Bronchial epithelial cell (primary cell): ENCODE measurements around the gene CSRP3. TPM values are rescaled to one million over a fixed set of nuclear protein-coding genes. Genes with fewer than 3 reads are reported as not detected.

Source experiments
- DNase-seq: peaks from one replicate; pipeline ENCODE4 v3.0.0-alpha.2; 2010; ENCODE audit warnings: low read depth
- FAIRE-seq: peaks from 2 replicates; lab custom pipeline; 2011; peaks lifted over from hg19 to GRCh38; lab: Jason Lieb, UNC
- H3K27me3 ChIP-seq: 2 replicates; pipeline ENCODE4 v1.5.1; 2011; ENCODE audit warnings: low read length; ENCODE audit not compliant: control insufficient read depth, insufficient read depth
- H3K36me3 ChIP-seq: 2 replicates; pipeline ENCODE4 v1.5.1; 2011; ENCODE audit warnings: low read length; ENCODE audit not compliant: control insufficient read depth, insufficient read depth
- H3K4me3 ChIP-seq: 2 replicates; pipeline ENCODE4 v1.5.1; 2011; ENCODE audit warnings: mild to moderate bottlenecking, low read depth, low read length, control low read depth
- total RNA-seq: library from RNA; depleted of rRNA; stranded (reverse); fragments of >200 nt; gene quantifications from 2 replicates; pipeline ENCODE4 v1.2.1, GENCODE V29; 2014
- TF ChIP-seq, protein P1 (sequence below): IDR thresholded peaks from 2 replicates; pipeline ENCODE4 v1.5.1; 2011; ENCODE audit warnings: mild to moderate bottlenecking, moderate library complexity, low read length, control low read depth, inconsistent platforms; ENCODE audit not compliant: insufficient read depth, severe bottlenecking

Gene CSRP3
- total RNA-seq, 1 donor from 2014 or later = not detected

DNA sequence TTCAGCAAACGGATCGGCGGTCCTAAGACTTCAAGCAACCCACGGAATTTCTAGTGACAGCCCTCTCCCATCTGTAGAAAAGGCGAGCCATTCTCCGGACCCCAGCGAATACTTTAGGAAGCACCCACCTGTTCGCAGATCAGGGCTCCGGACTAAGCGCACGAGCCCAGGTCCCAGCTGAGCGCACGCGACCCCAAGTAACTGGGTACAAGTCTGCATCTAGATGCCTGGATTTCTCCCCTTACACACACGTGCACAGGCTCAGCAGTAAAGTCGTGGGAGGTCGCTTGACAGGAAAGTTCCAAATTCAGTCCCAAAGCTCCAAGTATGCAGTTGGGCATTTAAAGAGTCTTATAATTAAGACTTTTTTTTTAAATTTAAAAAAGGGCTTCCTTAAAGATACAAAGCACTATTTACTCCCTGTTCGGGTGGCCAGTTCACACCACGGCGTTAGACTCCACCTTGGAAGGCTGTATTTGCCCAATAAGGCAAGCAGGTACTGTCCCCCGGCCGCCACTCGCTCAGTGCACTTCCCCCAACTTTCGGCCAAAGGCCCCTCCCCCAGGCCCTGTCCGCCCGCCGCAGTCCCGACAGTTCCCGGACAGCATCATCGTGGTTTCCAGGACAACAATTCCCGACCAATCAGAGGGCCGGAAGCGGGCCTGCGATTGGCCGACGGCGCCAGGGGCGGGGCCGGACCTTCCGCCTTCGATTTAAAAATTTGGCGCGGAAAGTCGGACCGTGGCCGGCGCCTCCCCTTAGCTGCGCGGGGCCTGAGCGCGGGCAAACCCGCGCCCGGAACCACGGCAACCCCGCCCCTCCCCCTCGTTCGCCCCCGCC, 38.9 kb upstream of the CSRP3 start, which contains the start of gene E2F8:
TSS of gene E2F8 (minus strand) at position 526 of the 840 bp plus-strand sequence. CDS start 824 bp downstream, outside the sequence.
- DNase-seq = peak; percentile 85
- TF ChIP-seq, protein P1, sequence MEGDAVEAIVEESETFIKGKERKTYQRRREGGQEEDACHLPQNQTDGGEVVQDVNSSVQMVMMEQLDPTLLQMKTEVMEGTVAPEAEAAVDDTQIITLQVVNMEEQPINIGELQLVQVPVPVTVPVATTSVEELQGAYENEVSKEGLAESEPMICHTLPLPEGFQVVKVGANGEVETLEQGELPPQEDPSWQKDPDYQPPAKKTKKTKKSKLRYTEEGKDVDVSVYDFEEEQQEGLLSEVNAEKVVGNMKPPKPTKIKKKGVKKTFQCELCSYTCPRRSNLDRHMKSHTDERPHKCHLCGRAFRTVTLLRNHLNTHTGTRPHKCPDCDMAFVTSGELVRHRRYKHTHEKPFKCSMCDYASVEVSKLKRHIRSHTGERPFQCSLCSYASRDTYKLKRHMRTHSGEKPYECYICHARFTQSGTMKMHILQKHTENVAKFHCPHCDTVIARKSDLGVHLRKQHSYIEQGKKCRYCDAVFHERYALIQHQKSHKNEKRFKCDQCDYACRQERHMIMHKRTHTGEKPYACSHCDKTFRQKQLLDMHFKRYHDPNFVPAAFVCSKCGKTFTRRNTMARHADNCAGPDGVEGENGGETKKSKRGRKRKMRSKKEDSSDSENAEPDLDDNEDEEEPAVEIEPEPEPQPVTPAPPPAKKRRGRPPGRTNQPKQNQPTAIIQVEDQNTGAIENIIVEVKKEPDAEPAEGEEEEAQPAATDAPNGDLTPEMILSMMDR = no peak
- Histone ChIP-seq H3K36me3 (no peaks in the 10 kb centered on the region), H3K4me3 (peak within 1 kb of the TSS; percentile 65), H3K27me3 (no peaks in the 10 kb centered on the region)
- FAIRE-seq = no peak

GRCh38 chr11:19239039-19239438, 37.3 kb upstream of the CSRP3 start:
- peaks cover 2% of the 10 kb centered on the region for H3K36me3 ChIP-seq
- no peaks in the 10 kb centered on the region for H3K27me3 ChIP-seq
- TF ChIP-seq, protein P1 = no peak
- no peak for FAIRE-seq
- no peak overlapping the region for H3K4me3 ChIP-seq
- no peak for DNase-seq

DNA sequence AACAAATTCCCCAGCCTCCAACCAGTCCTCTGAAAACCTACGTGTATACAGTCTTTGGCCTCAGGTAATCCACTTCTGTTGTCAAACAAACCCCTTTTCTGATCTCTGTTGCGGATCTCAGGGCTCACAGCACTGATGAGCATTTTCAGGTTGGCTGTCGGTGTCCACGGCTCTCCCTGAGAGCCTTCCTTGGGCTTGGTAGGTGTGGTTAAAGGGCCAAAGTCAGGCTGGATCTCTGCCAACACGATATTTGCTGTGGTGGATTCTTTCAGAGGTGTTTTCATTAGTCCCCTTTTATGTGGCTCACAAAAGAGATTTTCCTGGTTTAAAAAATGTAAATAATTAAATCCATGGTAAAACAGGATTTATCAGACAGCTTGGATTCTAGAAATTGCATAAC, 36.0 kb upstream of the CSRP3 start:
- FAIRE-seq = no peak
- TF ChIP-seq, protein P1 = no peak
- H3K4me3 ChIP-seq = no peak overlapping the region
- H3K27me3 ChIP-seq = no peaks in the 10 kb centered on the region
- peaks cover 2% of the 10 kb centered on the region for H3K36me3 ChIP-seq
- DNase-seq = no peak

- Histone ChIP-seq H3K4me3 (no peak overlapping the region), H3K27me3 (no peaks in the 10 kb centered on the region), H3K36me3 (peaks cover 2% of the 10 kb centered on the region)
- FAIRE-seq = no peak
- no peak for DNase-seq
- TF ChIP-seq, protein P1 = no peak
Measured at GRCh38 chr11:19237381-19237780, 35.6 kb upstream of the CSRP3 start.

- Histone ChIP-seq H3K36me3 (peaks cover 4% of the 10 kb centered on the region), H3K27me3 (no peaks in the 10 kb centered on the region), H3K4me3 (no peak overlapping the region)
- TF ChIP-seq, protein P1 = no peak
- FAIRE-seq (no peak), DNase-seq (no peak)
Measured at GRCh38 chr11:19234231-19234817, 32.5 kb upstream of the CSRP3 start.
